Measurements from ENCODE around the gene FAM89A.

- no peak for TF ChIP-seq CTCF (conservative IDR thresholded peaks at IDR 0.05; ENCODE audit: low read length)
- no peak for TF ChIP-seq EZH2phosphoT487 (IDR thresholded peaks at IDR 0.05; ENCODE audit: borderline replicate concordance, low read depth, low read length)
Measured at GRCh38 chr1:231037585-231038517, 2.2 kb downstream of the FAM89A start.
